Activated CD8-positive, alpha-beta T cell treated with anti-CD3 and anti-CD28 coated beads for 36 hours (primary cell): ENCODE results near the gene ACTR3C. TPM values are rescaled to one million over a fixed set of nuclear protein-coding genes. Genes with fewer than 3 reads are reported as not detected.
"Not testable (repeated sequence)": the region's sequence is repeated elsewhere in the genome, so short reads cannot be mapped to it uniquely, and the experiment has no call there.

Source experiments
- ATAC-seq: fragments of 200-7000 bp; cut with Tn5 transposase; one replicate; pipeline ENCODE4 v1.10.0; 2021; ENCODE audit warnings: mild to moderate bottlenecking, moderate library complexity
- CTCF ChIA-PET: fragments of 350-600 bp; sonication (Branson Sonifier 250); formaldehyde crosslinking; loops from one replicate; lab custom pipeline; 2021; ENCODE audit warnings: antibody characterized with exemption; lab: Charles Lee
- POLR2A ChIA-PET: fragments of 350-600 bp; sonication (Branson Sonifier 250); formaldehyde crosslinking; loops from one replicate; lab custom pipeline; 2021; ENCODE audit warnings: antibody characterized with exemption; lab: Charles Lee
- DNase-seq: peaks from one replicate; pipeline ENCODE4 v3.0.0-alpha.2; 2020
- H3K27ac Mint-ChIP-seq: one replicate; pipeline ENCODE4 v1.8.0; 2021; ENCODE audit warnings: mild to moderate bottlenecking, mixed read lengths
- H3K27me3 Mint-ChIP-seq: one replicate; pipeline ENCODE4 v1.8.0; 2021; ENCODE audit warnings: mixed read lengths
- H3K36me3 Mint-ChIP-seq: one replicate; pipeline ENCODE4 v1.8.0; 2021; ENCODE audit warnings: low read depth, mixed read lengths
- H3K4me1 Mint-ChIP-seq: one replicate; pipeline ENCODE4 v1.8.0; 2021; ENCODE audit warnings: low read depth, mixed read lengths
- H3K4me3 Mint-ChIP-seq: one replicate; pipeline ENCODE4 v1.8.0; 2021; ENCODE audit warnings: mild to moderate bottlenecking, moderate library complexity, mixed read lengths
- H3K9me3 Mint-ChIP-seq: one replicate; pipeline ENCODE4 v1.8.0; 2021; ENCODE audit warnings: mixed read lengths
- CTCF ChIP-seq: fragments of 200-600 bp; IDR thresholded peaks from one replicate; pipeline ENCODE4 v1.8.0; 2022; ENCODE audit warnings: antibody characterized with exemption, mild to moderate bottlenecking
- intact Hi-C: fragments of 100-400 bp; cut with micrococcal nuclease; formaldehyde crosslinking; loops from one replicate; pipeline ENCODE4 v1.10.0; 2022
- total RNA-seq, 2 experiments: library from RNA; stranded (reverse); gene quantifications; one replicate each; pipeline ENCODE4 v1.2.3, GENCODE V29; 2021

Gene ACTR3C
- total RNA-seq, 2 experiments from 2014 or later: 2.6 to 2.9 TPM

- ATAC-seq: no peak
- intact Hi-C loops: no loop called here
Measured at GRCh38 chr7:150313870-150314269, 9.5 kb downstream of the ACTR3C start.

GRCh38 chr7:150313367-150313809 is 10.0 kb downstream of the ACTR3C start:
- H3K9me3 Mint-ChIP-seq: no peaks in the 10 kb centered on the region
- CTCF ChIA-PET: interaction anchor here (1.2 to 1.3 kb wide), 3 partner anchors 45 to 465 kb away, joined by 3 to 4 read pairs (median 4); no protein-coding TSS in a partner anchor
- DNase-seq (no peak), ATAC-seq (no peak)
- no peak for TF ChIP-seq CTCF
- intact Hi-C loops: no loop called here
- H3K4me1 Mint-ChIP-seq: peaks cover 4% of the 10 kb centered on the region
- H3K36me3 Mint-ChIP-seq: no peaks in the 10 kb centered on the region
- H3K4me3 Mint-ChIP-seq: no peak overlapping the region
- no peak overlapping the region for H3K27ac Mint-ChIP-seq
- POLR2A ChIA-PET: interaction anchor here (0.8 to 1.1 kb wide), 2 partner anchors 60 to 98 kb away, joined by 3 to 5 read pairs; no protein-coding TSS in a partner anchor
- no peaks in the 10 kb centered on the region for H3K27me3 Mint-ChIP-seq

More at GRCh38 chr7:150313870-150314269, 9.5 kb downstream of the ACTR3C start:
- no peak for DNase-seq
- ChIA-PET POLR2A (interaction anchor here (0.8 to 1.1 kb wide), 2 partner anchors 60 to 97 kb away, joined by 3 to 5 read pairs; no protein-coding TSS in a partner anchor), CTCF (interaction anchor here (1.2 to 1.3 kb wide), 3 partner anchors 44 to 465 kb away, joined by 3 to 4 read pairs (median 4); no protein-coding TSS in a partner anchor)
- no peak for TF ChIP-seq CTCF
- H3K4me1 Mint-ChIP-seq: peaks cover under 1% of the 10 kb centered on the region
- no peaks in the 10 kb centered on the region for H3K36me3 Mint-ChIP-seq
- H3K27ac Mint-ChIP-seq: no peak overlapping the region
- no peak overlapping the region for H3K4me3 Mint-ChIP-seq
- no peaks in the 10 kb centered on the region for H3K27me3 Mint-ChIP-seq
- H3K9me3 Mint-ChIP-seq: no peaks in the 10 kb centered on the region

GRCh38 chr7:150312649-150313366 is 10.5 kb downstream of the ACTR3C start:
- POLR2A ChIA-PET: interaction anchor here (0.8 to 1.1 kb wide), 3 partner anchors 9 to 98 kb away, joined by 3 to 5 read pairs (median 3); no protein-coding TSS in a partner anchor
- H3K9me3 Mint-ChIP-seq, H3K36me3 Mint-ChIP-seq, H3K27ac Mint-ChIP-seq, ATAC-seq, H3K27me3 Mint-ChIP-seq, H3K4me1 Mint-ChIP-seq, intact Hi-C loops, DNase-seq, H3K4me3 Mint-ChIP-seq: not testable (repeated sequence)
- CTCF ChIA-PET: interaction anchor here (1.2 kb wide), 1 partner anchor 466 kb away, joined by 3 read pairs; no protein-coding TSS in a partner anchor

GRCh38 chr7:150311711-150312110 is 11.6 kb downstream of the ACTR3C start:
- TF ChIP-seq CTCF: no peak
- Mint-ChIP-seq H3K27me3 (no peaks in the 10 kb centered on the region), H3K4me1 (peaks cover 4% of the 10 kb centered on the region), H3K4me3 (no peak overlapping the region), H3K27ac (no peak overlapping the region), H3K36me3 (no peaks in the 10 kb centered on the region), H3K9me3 (no peaks in the 10 kb centered on the region)
- no peak for ATAC-seq
- ChIA-PET CTCF (no interaction called here), POLR2A (interaction anchor here (0.8 to 1.2 kb wide), 2 partner anchors 10 kb away, joined by 3 read pairs; no protein-coding TSS in a partner anchor)
- intact Hi-C loops: no loop called here
- DNase-seq: no peak

GRCh38 chr7:150311146-150311545 is 12.2 kb downstream of the ACTR3C start:
- H3K4me1 Mint-ChIP-seq: peaks cover 4% of the 10 kb centered on the region
- CTCF ChIA-PET: no interaction called here
- no peaks in the 10 kb centered on the region for H3K36me3 Mint-ChIP-seq

More at GRCh38 chr7:150311146-150311545, 12.2 kb downstream of the ACTR3C start:
- Mint-ChIP-seq H3K27ac (no peak overlapping the region), H3K9me3 (no peaks in the 10 kb centered on the region), H3K27me3 (no peaks in the 10 kb centered on the region), H3K4me3 (no peak overlapping the region)
- intact Hi-C loops: no loop called here
- ATAC-seq (no peak), DNase-seq (no peak)
- no peak for TF ChIP-seq CTCF
- POLR2A ChIA-PET: interaction anchor here (1.2 kb wide), 1 partner anchor 11 kb away, joined by 3 read pairs; no protein-coding TSS in a partner anchor
